WTC11 (cell line): ENCODE measurements around the gene GCAT. TPM values are rescaled to one million over a fixed set of nuclear protein-coding genes. Genes with fewer than 3 reads are reported as not detected.

Experiments
- ATF1 ChIP-seq: sonication (generic); formaldehyde crosslinking; IDR thresholded peaks from 2 replicates; pipeline ENCODE4 v1.8.1; 2023; ENCODE audit warnings: mild to moderate bottlenecking, moderate library complexity, missing genetic modification reagents
- CREM ChIP-seq: sonication (generic); formaldehyde crosslinking; IDR thresholded peaks from 2 replicates; pipeline ENCODE4 v1.8.1; 2022; ENCODE audit warnings: mild to moderate bottlenecking, missing genetic modification reagents, moderate library complexity
- ELF4 ChIP-seq: sonication (generic); formaldehyde crosslinking; IDR thresholded peaks from 2 replicates; pipeline ENCODE4 v1.8.1; 2022; ENCODE audit warnings: low read depth, mild to moderate bottlenecking, moderate library complexity, missing genetic modification reagents
- ESRRA ChIP-seq: sonication (generic); formaldehyde crosslinking; IDR thresholded peaks from 2 replicates; pipeline ENCODE4 v1.8.1; 2022; ENCODE audit warnings: mild to moderate bottlenecking, missing genetic modification reagents, borderline replicate concordance
- ETV6 ChIP-seq: sonication (generic); formaldehyde crosslinking; IDR thresholded peaks from 2 replicates; pipeline ENCODE4 v1.8.1; 2022; ENCODE audit warnings: mild to moderate bottlenecking, missing genetic modification reagents
- FOXP1 ChIP-seq: sonication (generic); formaldehyde crosslinking; IDR thresholded peaks from 2 replicates; pipeline ENCODE4 v1.8.0; 2022; ENCODE audit warnings: missing genetic modification reagents, mild to moderate bottlenecking, moderate library complexity, borderline replicate concordance
- MXD4 ChIP-seq: fragments of 250-450 bp; sonication (Bioruptor Pico); IDR thresholded peaks from 2 replicates; pipeline ENCODE4 v1.8.0; 2021; ENCODE audit warnings: mild to moderate bottlenecking, moderate library complexity, borderline replicate concordance
- NFATC4 ChIP-seq: fragments of 250-450 bp; sonication (Bioruptor Pico); IDR thresholded peaks from 2 replicates; pipeline ENCODE4 v1.9.0; 2021; ENCODE audit warnings: mild to moderate bottlenecking
- NFYB ChIP-seq: sonication (generic); formaldehyde crosslinking; conservative IDR thresholded peaks from 2 replicates; pipeline ENCODE4 v1.8.0; 2022; ENCODE audit warnings: low read depth, missing genetic modification reagents
- RELA ChIP-seq: sonication (generic); formaldehyde crosslinking; IDR thresholded peaks from 2 replicates; pipeline ENCODE4 v1.8.1; 2022; ENCODE audit warnings: missing genetic modification reagents, mild to moderate bottlenecking, borderline replicate concordance
- RORB ChIP-seq: fragments of 250-450 bp; sonication (Bioruptor Pico); IDR thresholded peaks from 2 replicates; pipeline ENCODE4 v1.9.0; 2021; ENCODE audit warnings: mild to moderate bottlenecking
- SMAD3 ChIP-seq: sonication (generic); formaldehyde crosslinking; IDR thresholded peaks from 2 replicates; pipeline ENCODE4 v1.8.0; 2022; ENCODE audit warnings: missing genetic modification reagents, mild to moderate bottlenecking, borderline replicate concordance
- SP1 ChIP-seq: sonication (generic); formaldehyde crosslinking; conservative IDR thresholded peaks from 2 replicates; pipeline ENCODE4 v1.8.1; 2022; ENCODE audit warnings: missing genetic modification reagents
- TEAD1 ChIP-seq: sonication (generic); formaldehyde crosslinking; IDR thresholded peaks from 2 replicates; pipeline ENCODE4 v1.8.0; 2022; ENCODE audit warnings: mild to moderate bottlenecking, missing genetic modification reagents
- TEAD4 ChIP-seq: sonication (generic); formaldehyde crosslinking; IDR thresholded peaks from 2 replicates; pipeline ENCODE4 v1.8.0; 2022; ENCODE audit warnings: mild to moderate bottlenecking, missing genetic modification reagents
- ZBTB21 ChIP-seq: sonication (generic); formaldehyde crosslinking; IDR thresholded peaks from 2 replicates; pipeline ENCODE4 v1.8.1; 2023; ENCODE audit warnings: mild to moderate bottlenecking, missing genetic modification reagents, borderline replicate concordance
- ZNF219 ChIP-seq: sonication (generic); formaldehyde crosslinking; IDR thresholded peaks from 2 replicates; pipeline ENCODE4 v1.8.0; 2023; ENCODE audit warnings: missing genetic modification reagents, mild to moderate bottlenecking, borderline replicate concordance
- ZNF671 ChIP-seq: fragments of 250-450 bp; sonication (Bioruptor Pico); IDR thresholded peaks from 2 replicates; pipeline ENCODE4 v1.8.0; 2021; ENCODE audit warnings: mild to moderate bottlenecking
- total RNA-seq: library from RNA; stranded (reverse); gene quantifications from 3 replicates; pipeline ENCODE4 v1.2.3, GENCODE V29; 2021
- TF ChIP-seq, protein P1 (sequence below): sonication (generic); formaldehyde crosslinking; IDR thresholded peaks from 2 replicates; pipeline ENCODE4 v1.8.0; 2023; ENCODE audit warnings: missing genetic modification reagents, mild to moderate bottlenecking, borderline replicate concordance
- TF ChIP-seq, protein P2 (sequence below): fragments of 250-450 bp; sonication (Bioruptor Pico); IDR thresholded peaks from 2 replicates; pipeline ENCODE4 v1.8.0; 2021; ENCODE audit warnings: mild to moderate bottlenecking
- TF ChIP-seq, protein P3 (sequence below): sonication (generic); formaldehyde crosslinking; IDR thresholded peaks from 2 replicates; pipeline ENCODE4 v1.8.1; 2022; ENCODE audit warnings: mild to moderate bottlenecking, moderate library complexity, missing genetic modification reagents
- TF ChIP-seq, protein P4 (sequence below): fragments of 250-450 bp; sonication (Bioruptor Pico); IDR thresholded peaks from 2 replicates; pipeline ENCODE4 v1.9.0; 2021; ENCODE audit warnings: moderate library complexity, mild to moderate bottlenecking, inconsistent platforms, borderline replicate concordance

Gene GCAT
- total RNA-seq, 1 experiment from 2014 or later: 33.0 TPM

DNA sequence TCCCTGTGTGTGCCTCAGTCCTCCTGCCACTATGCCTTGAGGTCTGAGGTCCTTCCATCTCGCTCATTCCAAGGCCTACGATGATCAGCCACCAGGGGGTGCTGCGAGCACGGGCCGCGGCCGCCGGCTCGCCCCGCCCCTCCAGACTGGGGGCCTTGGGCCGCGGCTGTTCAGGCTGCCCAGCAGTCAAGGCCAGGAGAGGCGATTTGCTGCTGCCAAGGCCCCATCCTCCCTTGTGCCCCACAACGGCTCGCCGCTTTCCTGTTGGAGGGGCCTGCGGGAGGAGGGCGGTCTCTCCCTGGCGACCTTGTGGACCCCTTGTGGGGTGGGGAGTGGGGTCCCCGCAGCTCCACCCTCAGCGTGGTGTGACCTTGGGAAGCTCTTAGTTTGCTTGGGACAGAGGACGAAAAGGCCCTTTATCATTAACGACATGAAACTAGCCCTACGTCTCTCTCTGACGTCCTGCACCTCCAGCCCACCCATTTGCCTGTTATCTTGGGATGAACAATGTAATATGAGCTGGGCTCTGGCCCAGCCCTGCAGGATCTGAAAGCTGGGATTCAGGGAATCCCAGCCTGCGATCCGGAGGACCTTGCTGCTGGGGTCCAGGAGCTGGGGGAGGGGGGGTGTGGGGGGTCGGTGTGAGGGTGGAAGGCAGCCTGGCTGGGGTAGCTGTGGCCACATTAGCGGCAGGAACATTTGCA is 10.1 kb downstream of the GCAT start (continued):
- TF ChIP-seq RELA (CRISPR knock-in tag) (no peak), ZNF671 (CRISPR knock-in tag) (no peak), SP1 (CRISPR knock-in tag) (peak; percentile 95), NFATC4 (CRISPR knock-in tag) (no peak), NFYB (no peak), ATF1 (CRISPR knock-in tag) (no peak), ELF4 (CRISPR knock-in tag) (no peak), ESRRA (CRISPR knock-in tag) (peak; percentile 84; the same call in 1 of the 2 replicates), ZBTB21 (CRISPR knock-in tag) (peak; percentile 73; the same call in 1 of the 2 replicates), RORB (CRISPR knock-in tag) (no peak), ZNF219 (CRISPR knock-in tag) (no peak), FOXP1 (CRISPR knock-in tag) (0 out of 2 replicates have a peak, but pooled peaks have one; percentile 57), SMAD3 (CRISPR knock-in tag) (no peak), TEAD4 (CRISPR knock-in tag) (no peak), CREM (CRISPR knock-in tag) (no peak), MXD4 (CRISPR knock-in tag) (no peak), TEAD1 (CRISPR knock-in tag) (peak; percentile 56; the same call in 1 of the 2 replicates), ETV6 (CRISPR knock-in tag) (peak; percentile 73)
- TF ChIP-seq, protein P1, sequence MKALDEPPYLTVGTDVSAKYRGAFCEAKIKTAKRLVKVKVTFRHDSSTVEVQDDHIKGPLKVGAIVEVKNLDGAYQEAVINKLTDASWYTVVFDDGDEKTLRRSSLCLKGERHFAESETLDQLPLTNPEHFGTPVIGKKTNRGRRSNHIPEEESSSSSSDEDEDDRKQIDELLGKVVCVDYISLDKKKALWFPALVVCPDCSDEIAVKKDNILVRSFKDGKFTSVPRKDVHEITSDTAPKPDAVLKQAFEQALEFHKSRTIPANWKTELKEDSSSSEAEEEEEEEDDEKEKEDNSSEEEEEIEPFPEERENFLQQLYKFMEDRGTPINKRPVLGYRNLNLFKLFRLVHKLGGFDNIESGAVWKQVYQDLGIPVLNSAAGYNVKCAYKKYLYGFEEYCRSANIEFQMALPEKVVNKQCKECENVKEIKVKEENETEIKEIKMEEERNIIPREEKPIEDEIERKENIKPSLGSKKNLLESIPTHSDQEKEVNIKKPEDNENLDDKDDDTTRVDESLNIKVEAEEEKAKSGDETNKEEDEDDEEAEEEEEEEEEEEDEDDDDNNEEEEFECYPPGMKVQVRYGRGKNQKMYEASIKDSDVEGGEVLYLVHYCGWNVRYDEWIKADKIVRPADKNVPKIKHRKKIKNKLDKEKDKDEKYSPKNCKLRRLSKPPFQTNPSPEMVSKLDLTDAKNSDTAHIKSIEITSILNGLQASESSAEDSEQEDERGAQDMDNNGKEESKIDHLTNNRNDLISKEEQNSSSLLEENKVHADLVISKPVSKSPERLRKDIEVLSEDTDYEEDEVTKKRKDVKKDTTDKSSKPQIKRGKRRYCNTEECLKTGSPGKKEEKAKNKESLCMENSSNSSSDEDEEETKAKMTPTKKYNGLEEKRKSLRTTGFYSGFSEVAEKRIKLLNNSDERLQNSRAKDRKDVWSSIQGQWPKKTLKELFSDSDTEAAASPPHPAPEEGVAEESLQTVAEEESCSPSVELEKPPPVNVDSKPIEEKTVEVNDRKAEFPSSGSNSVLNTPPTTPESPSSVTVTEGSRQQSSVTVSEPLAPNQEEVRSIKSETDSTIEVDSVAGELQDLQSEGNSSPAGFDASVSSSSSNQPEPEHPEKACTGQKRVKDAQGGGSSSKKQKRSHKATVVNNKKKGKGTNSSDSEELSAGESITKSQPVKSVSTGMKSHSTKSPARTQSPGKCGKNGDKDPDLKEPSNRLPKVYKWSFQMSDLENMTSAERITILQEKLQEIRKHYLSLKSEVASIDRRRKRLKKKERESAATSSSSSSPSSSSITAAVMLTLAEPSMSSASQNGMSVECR (CRISPR knock-in tag): no peak
- TF ChIP-seq, protein P2, sequence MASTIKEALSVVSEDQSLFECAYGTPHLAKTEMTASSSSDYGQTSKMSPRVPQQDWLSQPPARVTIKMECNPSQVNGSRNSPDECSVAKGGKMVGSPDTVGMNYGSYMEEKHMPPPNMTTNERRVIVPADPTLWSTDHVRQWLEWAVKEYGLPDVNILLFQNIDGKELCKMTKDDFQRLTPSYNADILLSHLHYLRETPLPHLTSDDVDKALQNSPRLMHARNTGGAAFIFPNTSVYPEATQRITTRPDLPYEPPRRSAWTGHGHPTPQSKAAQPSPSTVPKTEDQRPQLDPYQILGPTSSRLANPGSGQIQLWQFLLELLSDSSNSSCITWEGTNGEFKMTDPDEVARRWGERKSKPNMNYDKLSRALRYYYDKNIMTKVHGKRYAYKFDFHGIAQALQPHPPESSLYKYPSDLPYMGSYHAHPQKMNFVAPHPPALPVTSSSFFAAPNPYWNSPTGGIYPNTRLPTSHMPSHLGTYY: no peak
- TF ChIP-seq, protein P3, sequence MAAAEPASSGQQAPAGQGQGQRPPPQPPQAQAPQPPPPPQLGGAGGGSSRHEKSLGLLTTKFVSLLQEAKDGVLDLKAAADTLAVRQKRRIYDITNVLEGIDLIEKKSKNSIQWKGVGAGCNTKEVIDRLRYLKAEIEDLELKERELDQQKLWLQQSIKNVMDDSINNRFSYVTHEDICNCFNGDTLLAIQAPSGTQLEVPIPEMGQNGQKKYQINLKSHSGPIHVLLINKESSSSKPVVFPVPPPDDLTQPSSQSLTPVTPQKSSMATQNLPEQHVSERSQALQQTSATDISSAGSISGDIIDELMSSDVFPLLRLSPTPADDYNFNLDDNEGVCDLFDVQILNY (CRISPR knock-in tag): 0 out of 2 replicates have a peak, but pooled peaks have one; percentile 64
- TF ChIP-seq, protein P4, sequence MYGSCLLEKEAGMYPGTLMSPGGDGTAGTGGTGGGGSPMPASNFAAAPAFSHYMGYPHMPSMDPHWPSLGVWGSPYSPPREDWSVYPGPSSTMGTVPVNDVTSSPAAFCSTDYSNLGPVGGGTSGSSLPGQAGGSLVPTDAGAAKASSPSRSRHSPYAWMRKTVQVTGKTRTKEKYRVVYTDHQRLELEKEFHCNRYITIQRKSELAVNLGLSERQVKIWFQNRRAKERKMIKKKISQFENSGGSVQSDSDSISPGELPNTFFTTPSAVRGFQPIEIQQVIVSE: no peak
- TF ChIP-seq, all 79 proteins: peak for 18
